Activated CD8-positive, alpha-beta T cell treated with anti-CD3 and anti-CD28 coated beads, Interleukin-2, amount 10 ng/mL, durations not matched to agents 7 days and 5 days (primary cell): ENCODE data around the gene SPRYD4. TPM values are rescaled to one million over a fixed set of nuclear protein-coding genes. Genes with fewer than 3 reads are reported as not detected.
A peak's percentile ranks its signal among the peaks of the same experiment; 100 is the strongest.
"Not testable (repeated sequence)": the region's sequence is repeated elsewhere in the genome, so short reads cannot be mapped to it uniquely, and the experiment has no call there.

Experiments
- ATAC-seq: fragments of 150-1000 bp; cut with Tn5 transposase; one replicate; pipeline ENCODE4 v1.10.0; 2021; ENCODE audit warnings: moderate library complexity
- CTCF ChIA-PET: fragments of 350-600 bp; sonication (Branson Sonifier 250); formaldehyde crosslinking; loops from one replicate; lab custom pipeline; 2021; ENCODE audit warnings: antibody characterized with exemption; lab: Charles Lee
- POLR2A ChIA-PET: fragments of 350-600 bp; sonication (Branson Sonifier 250); formaldehyde crosslinking; loops from one replicate; lab custom pipeline; 2021; ENCODE audit warnings: antibody characterized with exemption; lab: Charles Lee
- DNase-seq: peaks from one replicate; pipeline ENCODE4 v3.0.0-alpha.2; 2020
- H3K27ac Mint-ChIP-seq: one replicate; pipeline ENCODE4 v1.8.0; 2021; ENCODE audit warnings: mild to moderate bottlenecking, mixed read lengths
- H3K27me3 Mint-ChIP-seq: one replicate; pipeline ENCODE4 v1.8.0; 2021; ENCODE audit warnings: low read depth, mixed read lengths
- H3K36me3 Mint-ChIP-seq: one replicate; pipeline ENCODE4 v1.8.0; 2021; ENCODE audit warnings: low read depth, mixed read lengths
- H3K4me1 Mint-ChIP-seq: one replicate; pipeline ENCODE4 v1.8.0; 2021; ENCODE audit warnings: low read depth, mixed read lengths
- H3K4me3 Mint-ChIP-seq: one replicate; pipeline ENCODE4 v1.8.0; 2021; ENCODE audit warnings: mild to moderate bottlenecking, mixed read lengths
- H3K9me3 Mint-ChIP-seq: one replicate; pipeline ENCODE4 v1.8.0; 2022; ENCODE audit warnings: mixed read lengths; ENCODE audit not compliant: insufficient read depth
- total RNA-seq, 2 experiments: library from RNA; stranded (reverse); gene quantifications; one replicate each; pipeline ENCODE4 v1.2.3, GENCODE V29; 2021

SPRYD4 gene
- 1 to 10 TPM; 2.9 to 3.1 TPM for total RNA-seq

DNA sequence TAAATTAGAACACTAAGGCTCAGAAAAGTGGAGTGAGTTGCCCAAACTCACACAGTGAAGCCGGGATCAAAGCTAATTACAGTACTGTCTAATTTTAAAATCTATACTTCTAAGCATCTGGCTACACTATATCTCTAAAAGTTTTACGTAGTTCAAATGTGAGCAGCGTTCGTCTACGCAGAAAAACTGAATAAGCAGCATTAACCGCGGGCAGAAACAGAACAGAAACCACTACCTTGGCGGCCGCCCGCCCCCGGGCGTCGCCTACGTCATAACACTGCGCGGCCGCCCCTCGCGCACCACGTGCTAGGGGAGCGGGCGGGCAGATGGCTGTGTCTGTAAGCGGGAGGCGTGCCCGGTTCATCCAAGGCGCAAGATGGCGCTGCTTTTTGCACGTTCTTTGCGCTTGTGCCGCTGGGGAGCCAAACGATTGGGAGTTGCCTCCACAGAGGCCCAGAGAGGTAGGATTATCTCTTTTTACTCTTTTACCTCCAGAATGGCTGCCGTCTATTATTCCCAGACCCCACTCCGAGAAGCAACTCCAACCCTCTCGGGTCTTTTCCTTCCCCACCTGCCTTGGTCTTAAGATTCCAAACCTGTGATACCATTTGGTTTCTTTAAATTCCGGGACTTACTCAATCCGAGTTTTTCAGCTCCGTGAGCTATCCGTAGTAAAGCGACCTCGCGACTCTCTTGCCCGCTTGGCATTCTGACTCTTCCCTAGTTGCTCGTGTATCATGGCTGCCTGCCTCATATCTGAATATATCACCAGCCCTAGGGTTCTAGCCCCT, at the start of gene SPRYD4:
Gene SPRYD4 (plus strand): TSS at position 363 of the 791 bp plus-strand sequence. CDS start 14 bp downstream, at position 377.
- Mint-ChIP-seq H3K4me1 (peaks cover 28% of the 10 kb centered on the region), H3K4me3 (peak within 1 kb of the TSS; percentile 87), H3K9me3 (no peaks in the 10 kb centered on the region), H3K36me3 (peaks cover 16% of the 10 kb centered on the region), H3K27me3 (no peaks in the 10 kb centered on the region), H3K27ac (peak within 1 kb of the TSS; percentile 93)
- CTCF ChIA-PET = interaction anchor here (1.0 to 2.7 kb wide), 6 partner anchors 11 to 247 kb away, joined by 3 to 13 read pairs (median 4); partner anchors contain the start of genes CNPY2, RNF41 and TIMELESS
- POLR2A ChIA-PET = interaction anchor here (0.9 to 2.5 kb wide), 5 partner anchors 12 to 220 kb away, joined by 3 to 11 read pairs (median 4); partner anchors contain the start of genes GLS2, STAT2 and TIMELESS
- DNase-seq (peak; percentile 95), ATAC-seq (peak; percentile 97)

DNA sequence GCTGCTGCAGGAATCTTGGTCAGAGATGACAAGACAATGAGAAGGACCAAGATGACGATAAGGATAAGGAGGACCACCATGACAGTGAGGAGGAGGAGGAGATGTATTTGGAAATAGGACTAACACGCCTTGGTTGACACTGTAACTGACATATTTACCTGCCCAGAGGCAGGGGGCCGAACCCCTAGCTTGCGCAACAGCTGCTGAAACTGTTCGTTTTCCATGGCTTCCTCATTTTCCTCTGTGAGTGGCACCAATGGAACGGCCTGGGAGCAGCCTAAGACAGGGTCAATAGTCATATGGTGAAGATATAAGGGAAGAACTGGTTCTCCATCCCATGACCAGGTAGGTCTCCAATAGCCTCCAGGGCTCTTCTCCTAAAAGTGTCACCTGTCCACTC, 48.0 kb upstream of the SPRYD4 start:
- Mint-ChIP-seq H3K4me3 (no peak overlapping the region), H3K27me3 (no peaks in the 10 kb centered on the region), H3K9me3 (no peaks in the 10 kb centered on the region), H3K4me1 (peaks cover 6% of the 10 kb centered on the region), H3K27ac (no peak overlapping the region), H3K36me3 (peaks cover 65% of the 10 kb centered on the region)
- POLR2A ChIA-PET = no interaction called here
- CTCF ChIA-PET = no interaction called here
- no peak for DNase-seq
- ATAC-seq = no peak

DNA sequence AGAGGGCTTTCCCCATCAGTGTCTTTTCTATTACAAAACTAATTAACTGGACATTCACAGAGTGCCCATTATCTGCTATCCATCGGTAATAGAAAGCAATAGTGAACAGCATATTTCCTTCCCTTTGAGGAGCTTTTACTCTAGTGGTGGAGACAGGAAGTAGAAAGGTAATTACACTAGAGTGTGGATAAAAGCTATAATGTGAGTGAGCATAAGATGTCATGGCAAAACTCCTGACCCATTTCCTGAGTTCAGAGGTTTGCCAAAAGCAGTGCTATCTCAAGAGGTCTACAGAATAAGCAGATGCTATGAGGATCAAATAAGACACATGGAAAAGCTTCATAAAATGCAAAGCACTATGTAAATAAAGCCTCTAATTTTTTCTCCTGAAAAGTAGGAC, 43.2 kb upstream of the SPRYD4 start:
- ChIA-PET CTCF (interaction anchor here (1.2 to 3.5 kb wide), 2 partner anchors 29 to 39 kb away, joined by 3 to 13 read pairs; no protein-coding TSS in a partner anchor), POLR2A (interaction anchor here (0.5 to 1.1 kb wide), 3 partner anchors 23 to 87 kb away, joined by 3 read pairs; partner anchors contain the start of genes IL23A and TIMELESS)
- DNase-seq = no peak
- Mint-ChIP-seq H3K4me3 (no peak overlapping the region), H3K9me3 (no peaks in the 10 kb centered on the region), H3K36me3 (peaks cover 64% of the 10 kb centered on the region), H3K4me1 (peaks cover 8% of the 10 kb centered on the region), H3K27ac (peak overlapping the region; percentile 62), H3K27me3 (no peaks in the 10 kb centered on the region)
- ATAC-seq = no peak

DNA sequence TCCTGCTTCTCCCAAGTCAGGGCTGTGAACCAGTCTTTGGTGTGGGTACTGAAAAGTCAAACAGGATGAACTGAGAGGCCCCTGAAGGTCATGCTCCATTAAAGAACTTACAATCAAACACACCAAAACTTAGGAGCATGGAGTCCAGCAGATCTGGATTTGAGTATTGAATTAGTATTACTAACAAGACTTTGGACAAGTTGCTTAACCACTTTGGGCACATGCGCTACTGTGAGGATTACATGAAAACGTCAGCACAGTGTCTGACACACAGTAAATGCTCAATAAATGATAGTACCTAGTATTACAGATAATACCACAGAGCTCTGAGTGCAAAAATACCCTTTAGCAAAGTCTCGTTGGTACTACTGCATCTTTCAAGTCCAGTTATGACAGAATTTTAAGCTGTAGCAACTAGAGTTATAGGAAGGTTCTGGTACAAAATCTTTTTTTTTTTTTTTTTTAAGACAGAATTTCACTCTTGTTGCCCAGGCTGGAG, 42.4 kb upstream of the SPRYD4 start:
- Mint-ChIP-seq H3K4me1 (peaks cover 8% of the 10 kb centered on the region), H3K27ac (no peak overlapping the region), H3K36me3 (peaks cover 66% of the 10 kb centered on the region), H3K9me3 (no peaks in the 10 kb centered on the region), H3K4me3 (no peak overlapping the region), H3K27me3 (no peaks in the 10 kb centered on the region)
- ChIA-PET POLR2A (interaction anchor here (0.7 kb wide), 1 partner anchor 23 kb away, joined by 6 read pairs; the partner anchor contains the start of gene TIMELESS), CTCF (no interaction called here)
- no peak for DNase-seq
- no peak for ATAC-seq

DNA sequence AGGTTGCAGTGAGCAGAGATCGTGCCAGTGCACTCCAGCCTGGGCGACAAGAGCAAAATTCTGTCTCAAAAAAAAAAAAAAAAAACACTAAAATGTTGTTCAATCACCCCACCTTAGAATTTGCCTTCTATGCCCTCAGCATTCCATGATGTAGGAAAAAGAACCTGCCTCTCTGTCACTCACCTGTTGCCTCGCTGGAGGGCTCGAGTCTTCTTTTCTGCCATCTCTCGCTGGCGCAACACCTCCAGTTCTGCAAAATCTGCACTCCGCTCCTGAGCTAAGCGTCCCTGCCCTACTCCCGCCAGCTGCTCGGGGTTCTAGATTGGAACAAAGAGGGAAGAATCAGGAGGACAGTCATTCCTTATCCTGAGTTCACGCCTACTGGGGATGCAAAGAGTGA, 37.1 kb upstream of the SPRYD4 start:
- DNase-seq (no peak), ATAC-seq (no peak)
- Mint-ChIP-seq H3K27me3 (no peaks in the 10 kb centered on the region), H3K4me3 (no peak overlapping the region), H3K4me1 (no peaks in the 10 kb centered on the region), H3K36me3 (peaks cover 40% of the 10 kb centered on the region), H3K9me3 (no peaks in the 10 kb centered on the region), H3K27ac (no peak overlapping the region)
- CTCF ChIA-PET = no interaction called here
- POLR2A ChIA-PET = no interaction called here

DNA sequence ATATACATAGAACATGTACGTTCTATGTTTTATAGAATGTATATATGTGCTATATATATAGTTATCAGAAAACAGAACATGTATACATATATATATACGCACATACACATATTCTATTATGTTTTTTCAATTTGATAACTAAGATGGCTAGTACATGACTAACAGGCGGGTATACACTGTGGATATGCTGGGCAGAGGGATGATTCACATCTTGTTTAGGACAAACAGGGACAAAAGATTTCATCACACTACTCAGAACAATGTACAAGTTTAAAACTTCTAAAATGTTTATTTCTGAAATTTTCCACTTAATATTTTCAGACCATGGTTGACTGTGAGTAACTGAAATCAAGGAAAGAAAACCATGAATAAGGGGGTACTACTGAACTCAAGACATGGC, 36.5 kb upstream of the SPRYD4 start:
- POLR2A ChIA-PET = no interaction called here
- DNase-seq = no peak
- H3K27me3 Mint-ChIP-seq = no peaks in the 10 kb centered on the region
- no peak overlapping the region for H3K4me3 Mint-ChIP-seq
- CTCF ChIA-PET = no interaction called here
- no peak overlapping the region for H3K27ac Mint-ChIP-seq
- no peaks in the 10 kb centered on the region for H3K9me3 Mint-ChIP-seq
- no peak for ATAC-seq
- peaks cover 42% of the 10 kb centered on the region for H3K36me3 Mint-ChIP-seq
- no peaks in the 10 kb centered on the region for H3K4me1 Mint-ChIP-seq

DNA sequence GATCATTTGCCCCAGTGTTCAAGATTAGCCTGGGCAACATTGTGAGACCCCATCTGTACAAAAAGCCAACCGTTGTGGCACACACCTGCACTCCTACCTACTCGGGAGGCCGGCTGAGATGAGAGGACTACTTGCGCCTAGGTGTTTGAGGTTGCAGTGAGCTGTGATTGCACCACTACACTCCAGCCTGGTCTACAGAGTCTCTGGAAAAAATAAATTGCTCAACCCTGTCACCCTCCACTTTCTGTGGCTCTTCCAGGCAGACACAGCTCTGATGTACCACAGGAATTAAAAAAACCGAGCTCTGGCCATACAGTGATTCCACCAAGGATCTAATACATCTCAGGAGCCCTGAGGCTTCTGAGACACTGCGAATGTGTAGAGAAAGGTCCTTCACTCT, 33.5 kb upstream of the SPRYD4 start:
- H3K4me3 Mint-ChIP-seq = no peak overlapping the region
- H3K36me3 Mint-ChIP-seq = peaks cover 29% of the 10 kb centered on the region
- H3K4me1 Mint-ChIP-seq = peaks cover 1% of the 10 kb centered on the region
- no peak for DNase-seq
- CTCF ChIA-PET = no interaction called here
- no peak for ATAC-seq
- POLR2A ChIA-PET = no interaction called here
- no peaks in the 10 kb centered on the region for H3K27me3 Mint-ChIP-seq
- peak overlapping the region; percentile 9 for H3K27ac Mint-ChIP-seq
- H3K9me3 Mint-ChIP-seq = no peaks in the 10 kb centered on the region

DNA sequence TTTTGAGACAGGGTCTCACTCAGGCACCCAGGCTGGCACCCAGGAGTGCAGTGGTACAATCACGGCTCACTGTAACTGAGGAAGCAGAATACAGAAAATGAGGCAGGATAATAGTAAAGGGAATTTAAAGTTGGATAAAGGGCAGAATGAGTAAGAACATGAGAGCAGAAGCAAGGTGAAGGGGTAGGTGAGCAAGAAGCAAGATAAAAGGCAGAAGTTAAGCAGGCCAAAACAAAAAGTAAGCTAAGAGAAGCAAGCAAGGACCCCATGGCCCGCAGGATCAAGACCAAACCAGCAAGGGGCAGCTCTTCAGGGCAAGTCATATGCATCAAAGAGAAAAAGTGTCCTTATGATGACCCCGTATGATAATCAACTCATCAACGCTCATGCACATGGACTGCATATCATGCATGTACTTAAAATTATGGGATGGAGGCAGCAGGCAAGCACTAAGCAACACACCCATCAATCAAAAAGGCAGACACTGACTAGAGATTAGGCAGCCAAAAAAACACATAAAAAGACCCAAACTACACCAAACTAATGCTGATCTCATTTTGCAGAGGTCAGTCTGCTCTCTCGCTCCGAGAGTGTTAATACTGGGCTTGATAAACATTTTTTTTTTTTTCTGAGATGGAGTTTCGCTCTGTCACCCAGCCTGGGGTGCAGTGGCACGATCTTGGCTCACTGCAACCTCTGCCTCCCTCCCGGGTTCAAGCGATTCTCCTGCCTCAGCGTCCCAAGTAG, 30.8 kb upstream of the SPRYD4 start:
- no peaks in the 10 kb centered on the region for H3K27me3 Mint-ChIP-seq
- peaks cover 5% of the 10 kb centered on the region for H3K4me1 Mint-ChIP-seq
- CTCF ChIA-PET = interaction anchor here (1.5 to 1.9 kb wide), 2 partner anchors 26 to 64 kb away, joined by 4 to 5 read pairs; no protein-coding TSS in a partner anchor
- no peaks in the 10 kb centered on the region for H3K9me3 Mint-ChIP-seq
- no peak overlapping the region for H3K4me3 Mint-ChIP-seq
- H3K36me3 Mint-ChIP-seq = peaks cover 19% of the 10 kb centered on the region
- no peak for DNase-seq
- POLR2A ChIA-PET = no interaction called here
- H3K27ac Mint-ChIP-seq = no peak overlapping the region
- ATAC-seq = no peak

DNA sequence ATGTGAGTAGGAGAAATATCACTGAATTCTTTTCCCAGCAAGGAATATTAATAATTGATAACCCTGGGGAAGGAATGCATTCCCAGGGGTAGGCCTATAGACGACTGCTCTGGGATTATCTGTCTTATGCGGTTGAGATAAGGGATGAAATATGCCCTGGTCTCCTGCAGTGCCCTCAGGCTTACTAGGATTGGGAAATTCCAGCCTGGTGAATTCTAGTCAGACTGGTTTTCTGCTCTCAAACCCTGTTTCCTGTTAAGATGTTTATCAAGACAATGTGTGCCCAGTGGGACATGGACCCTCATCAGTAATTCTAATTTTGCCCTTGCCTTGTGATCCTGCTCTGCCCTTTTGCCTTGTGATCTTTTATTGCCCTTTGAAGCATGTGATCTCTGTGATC, 25.2 kb upstream of the SPRYD4 start:
- H3K27ac Mint-ChIP-seq, H3K4me3 Mint-ChIP-seq, CTCF ChIA-PET, H3K9me3 Mint-ChIP-seq, POLR2A ChIA-PET, DNase-seq, ATAC-seq, H3K27me3 Mint-ChIP-seq: not testable (repeated sequence)
- Mint-ChIP-seq H3K36me3 (peaks cover 43% of the 10 kb centered on the region), H3K4me1 (peaks cover 32% of the 10 kb centered on the region)

DNA sequence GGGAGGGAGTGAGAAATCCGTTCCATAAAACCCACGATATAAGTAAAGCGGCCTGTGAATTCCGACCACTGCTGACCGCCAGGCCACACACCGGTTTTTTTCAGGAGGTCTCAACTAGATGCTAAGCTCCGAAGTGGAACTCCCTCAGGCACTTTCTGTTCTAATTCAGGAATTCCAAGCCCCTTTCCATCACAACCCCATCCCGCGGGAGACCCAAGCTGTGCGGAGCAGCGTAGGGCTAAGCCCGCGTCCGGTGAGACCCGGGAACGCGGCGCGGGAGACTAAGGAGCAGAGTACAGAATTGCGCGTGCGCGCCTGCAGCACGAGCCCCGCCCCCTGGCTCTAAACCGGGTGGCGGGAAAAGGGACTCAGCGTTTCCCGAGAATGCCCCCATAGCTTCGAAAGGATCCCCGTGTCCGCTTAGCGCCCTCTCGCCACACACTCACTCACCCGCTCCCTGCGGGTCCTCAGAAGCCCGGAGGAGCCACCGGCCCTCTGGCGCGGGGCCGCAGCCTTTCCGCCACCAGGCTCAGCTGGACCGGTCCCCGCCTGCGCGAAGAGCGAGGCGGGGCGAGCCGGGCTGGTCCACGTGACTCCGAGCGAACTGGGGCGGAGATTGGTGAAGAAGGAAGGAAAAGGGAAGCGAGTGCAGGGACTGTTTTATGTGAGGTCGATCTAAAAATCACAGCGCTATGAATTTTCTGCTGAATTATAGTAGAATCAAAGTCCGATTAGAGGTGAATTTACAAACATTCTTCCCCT, 19.3 kb upstream of the SPRYD4 start, which contains the start of gene TIMELESS:
Gene TIMELESS (minus strand): TSS at position 567 of the 762 bp plus-strand sequence. CDS start 15,256 bp downstream, outside the sequence.
- Mint-ChIP-seq H3K4me3 (peak within 1 kb of the TSS; percentile 91), H3K36me3 (peaks cover 24% of the 10 kb centered on the region), H3K27me3 (peaks cover 2% of the 10 kb centered on the region), H3K4me1 (peaks cover 39% of the 10 kb centered on the region), H3K27ac (peak within 1 kb of the TSS; percentile 87), H3K9me3 (no peaks in the 10 kb centered on the region)
- CTCF ChIA-PET = interaction anchor here (0.7 to 6.4 kb wide), 11 partner anchors 10 to 329 kb away, joined by 3 to 59 read pairs (median 4); partner anchors contain the start of genes MYL6B, SPRYD4 and STAT2
- ATAC-seq = peak; percentile 99
- POLR2A ChIA-PET = interaction anchor here (0.6 to 2.8 kb wide), 17 partner anchors 10 to 239 kb away, joined by 3 to 27 read pairs (median 4); partner anchors contain the start of genes CNPY2, CS, IL23A and PTGES3
- peak; percentile 89 for DNase-seq
